CD4-positive, alpha-beta memory T cell (primary cell): ENCODE results near the gene FBXL17. TPM values are rescaled to one million over a fixed set of nuclear protein-coding genes. Genes with fewer than 3 reads are reported as not detected.

Experiments
- CTCF ChIA-PET: fragments of 350-600 bp; sonication (Branson Sonifier 250); formaldehyde crosslinking; loops from one replicate; lab custom pipeline; 2021; ENCODE audit warnings: inconsistent platforms; ENCODE audit not compliant: partially characterized antibody; lab: Charles Lee
- POLR2A ChIA-PET: fragments of 350-600 bp; sonication (Branson Sonifier 250); formaldehyde crosslinking; loops from one replicate; lab custom pipeline; 2021; ENCODE audit not compliant: partially characterized antibody; lab: Charles Lee
- DNase-seq, 5 donors: peaks; one replicate each; pipeline versions ENCODE4 v3.0.0 to v3.0.0-alpha.2; 2020 to 2022; ENCODE audit warnings: mixed read lengths in 1 of 5
- H3K27ac ChIP-seq: one replicate; pipeline ENCODE4 v1.7.0; 2013; ENCODE audit warnings: low read depth, low read length
- H3K27me3 ChIP-seq: 2 replicates; pipeline ENCODE4 v1.7.0; 2013; ENCODE audit warnings: mild to moderate bottlenecking, low read length, moderate library complexity; ENCODE audit not compliant: insufficient read depth
- H3K36me3 ChIP-seq: 2 replicates; pipeline ENCODE4 v1.7.0; 2013; ENCODE audit warnings: mild to moderate bottlenecking, low read length, moderate library complexity; ENCODE audit not compliant: insufficient read depth
- H3K4me1 ChIP-seq: 2 replicates; pipeline ENCODE4 v1.7.0; 2013; ENCODE audit warnings: mild to moderate bottlenecking, low read length, moderate library complexity; ENCODE audit not compliant: insufficient read depth
- H3K4me3 ChIP-seq, 2 donors: one replicate each; pipeline ENCODE4 v1.7.0; 2013; ENCODE audit warnings: low read length in 2 of 2, mild to moderate bottlenecking in 1 of 2
- H3K9me3 ChIP-seq, 2 donors: one replicate each; pipeline ENCODE4 v1.7.0; 2013; ENCODE audit warnings: low read length in 2 of 2, control low read depth in 1 of 2; ENCODE audit not compliant: control insufficient read depth in 1 of 2
- H3K27ac Mint-ChIP-seq, 7 donors: one replicate each; pipeline ENCODE4 v1.8.0; 2020 to 2021; ENCODE audit warnings: mixed read lengths in 7 of 7, mild to moderate bottlenecking in 6 of 7, inconsistent platforms in 3 of 7, moderate library complexity in 3 of 7
- H3K27me3 Mint-ChIP-seq, 2 donors: one replicate each; pipeline ENCODE4 v1.8.0; 2020 to 2021; ENCODE audit warnings: mixed read lengths in 2 of 2
- H3K36me3 Mint-ChIP-seq, 2 donors: one replicate each; pipeline ENCODE4 v1.8.0; 2020 to 2021; ENCODE audit warnings: mixed read lengths in 2 of 2, inconsistent platforms in 1 of 2, mild to moderate bottlenecking in 1 of 2
- H3K4me1 Mint-ChIP-seq, 4 donors: one replicate each; pipeline ENCODE4 v1.8.0; 2020 to 2021; ENCODE audit warnings: mixed read lengths in 4 of 4, mild to moderate bottlenecking in 1 of 4
- H3K4me3 Mint-ChIP-seq, 8 donors: one replicate each; pipeline ENCODE4 v1.8.0; 2020 to 2021; ENCODE audit warnings: mixed read lengths in 8 of 8, mild to moderate bottlenecking in 7 of 8, moderate library complexity in 6 of 8, inconsistent platforms in 3 of 8
- H3K9me3 Mint-ChIP-seq, 8 donors: one replicate each; pipeline ENCODE4 v1.8.0; 2020 to 2021; ENCODE audit warnings: mixed read lengths in 8 of 8, mild to moderate bottlenecking in 5 of 8, inconsistent platforms in 3 of 8, moderate library complexity in 1 of 8
- intact Hi-C: fragments of 100-400 bp; cut with micrococcal nuclease; formaldehyde crosslinking; loops from one replicate; pipeline ENCODE4 v1.15.1; 2023
- polyA plus RNA-seq, 2 donors: library from polyadenylated mRNA; unstranded; fragments of 300-500 nt; fragmentation: Illumina TruSeq; gene quantifications; one replicate each; pipeline ENCODE4 v1.2.3, GENCODE V29; 2021
- total RNA-seq, 2 experiments: library from RNA; stranded (reverse); gene quantifications; one replicate each; pipeline ENCODE4 v1.2.3, GENCODE V29; 2021

FBXL17 gene
- total and polyA plus RNA-seq, 4 experiments from 2014 or later = 7.1 to 27.5 (median 16.8) TPM

GRCh38 chr5:107919969-107920368 is 461.9 kb downstream of the FBXL17 start:
- intact Hi-C loops = no loop called here

GRCh38 chr5:107919361-107919760 is 462.5 kb downstream of the FBXL17 start:
- intact Hi-C loops = no loop called here
- Histone ChIP-seq H3K27ac (no peak overlapping the region), H3K4me1 (no peaks in the 10 kb centered on the region), H3K36me3 (no peaks in the 10 kb centered on the region), H3K9me3 (no peaks in the 10 kb centered on the region), H3K27me3 (no peaks in the 10 kb centered on the region), H3K4me3 (no peak overlapping the region)
- Mint-ChIP-seq H3K4me3 (no peak overlapping the region), H3K4me1 (peaks cover 0 to 5% (median 4%) of the 10 kb centered on the region in 4 donors), H3K9me3 (peaks cover 0 to 1% (median 0%) of the 10 kb centered on the region in 8 donors), H3K36me3 (peaks cover 4 to 10% of the 10 kb centered on the region in 2 donors), H3K27me3 (no peaks in the 10 kb centered on the region), H3K27ac (no peak overlapping the region)
- DNase-seq = no peak
- CTCF ChIA-PET = no interaction called here
- POLR2A ChIA-PET = no interaction called here

More at GRCh38 chr5:107919969-107920368, 461.9 kb downstream of the FBXL17 start:
- peaks cover 4 to 10% of the 10 kb centered on the region in 2 donors for H3K36me3 Mint-ChIP-seq
- Histone ChIP-seq H3K27ac (no peak overlapping the region), H3K9me3 (no peaks in the 10 kb centered on the region), H3K36me3 (no peaks in the 10 kb centered on the region), H3K4me1 (no peaks in the 10 kb centered on the region), H3K27me3 (no peaks in the 10 kb centered on the region), H3K4me3 (no peak overlapping the region)
- DNase-seq = no peak
- POLR2A ChIA-PET = no interaction called here
- H3K9me3 Mint-ChIP-seq = peaks cover 0 to 1% (median 0%) of the 10 kb centered on the region in 8 donors
- no peak overlapping the region for H3K4me3 Mint-ChIP-seq
- H3K27me3 Mint-ChIP-seq = no peaks in the 10 kb centered on the region
- no peak overlapping the region for H3K27ac Mint-ChIP-seq
- H3K4me1 Mint-ChIP-seq = peaks cover 0 to 5% (median 4%) of the 10 kb centered on the region in 4 donors
- CTCF ChIA-PET = no interaction called here

- ChIA-PET POLR2A (no interaction called here), CTCF (no interaction called here)
- peaks cover 2 to 7% (median 4%) of the 10 kb centered on the region in 4 donors for H3K4me1 Mint-ChIP-seq
- intact Hi-C loops = no loop called here
- Histone ChIP-seq H3K9me3 (no peaks in the 10 kb centered on the region), H3K27ac (no peak overlapping the region), H3K4me3 (no peak overlapping the region), H3K4me1 (no peaks in the 10 kb centered on the region), H3K27me3 (no peaks in the 10 kb centered on the region), H3K36me3 (no peaks in the 10 kb centered on the region)
- DNase-seq = no peak
- peaks cover 4 to 13% of the 10 kb centered on the region in 2 donors for H3K36me3 Mint-ChIP-seq
- no peak overlapping the region for H3K4me3 Mint-ChIP-seq
- no peaks in the 10 kb centered on the region for H3K27me3 Mint-ChIP-seq
- H3K27ac Mint-ChIP-seq = no peak overlapping the region
- H3K9me3 Mint-ChIP-seq = peaks cover 0 to 1% (median 0%) of the 10 kb centered on the region in 8 donors
These were observed 463.9 kb downstream of the FBXL17 start for GRCh38 chr5:107917983-107918382.

GRCh38 chr5:107916731-107917725 is 464.9 kb downstream of the FBXL17 start:
- H3K9me3 ChIP-seq = no peaks in the 10 kb centered on the region
- Mint-ChIP-seq H3K27ac (no peak overlapping the region), H3K36me3 (peaks cover 4 to 14% of the 10 kb centered on the region in 2 donors)

GRCh38 chr5:107915176-107915812 is 466.6 kb downstream of the FBXL17 start:
- Histone ChIP-seq H3K4me1 (no peaks in the 10 kb centered on the region), H3K4me3 (no peak overlapping the region), H3K9me3 (no peaks in the 10 kb centered on the region), H3K36me3 (no peaks in the 10 kb centered on the region), H3K27me3 (no peaks in the 10 kb centered on the region), H3K27ac (no peak overlapping the region)
- intact Hi-C loops = no loop called here
- Mint-ChIP-seq H3K27me3 (no peaks in the 10 kb centered on the region), H3K27ac (no peak overlapping the region), H3K4me1 (peaks cover 0 to 5% (median 2%) of the 10 kb centered on the region in 4 donors), H3K36me3 (peaks cover under 1 to 10% of the 10 kb centered on the region in 2 donors), H3K9me3 (no peaks in the 10 kb centered on the region), H3K4me3 (no peak overlapping the region)
- ChIA-PET POLR2A (no interaction called here), CTCF (no interaction called here)
- no peak for DNase-seq

More at GRCh38 chr5:107916731-107917725, 464.9 kb downstream of the FBXL17 start:
- DNase-seq = no peak
- Mint-ChIP-seq H3K4me3 (no peak overlapping the region), H3K27me3 (no peaks in the 10 kb centered on the region), H3K9me3 (peaks cover 0 to 1% (median 0%) of the 10 kb centered on the region in 8 donors), H3K4me1 (peaks cover 2 to 7% (median 4%) of the 10 kb centered on the region in 4 donors)
- Histone ChIP-seq H3K4me1 (no peaks in the 10 kb centered on the region), H3K4me3 (no peak overlapping the region), H3K27me3 (no peaks in the 10 kb centered on the region), H3K36me3 (no peaks in the 10 kb centered on the region), H3K27ac (no peak overlapping the region)
- POLR2A ChIA-PET = no interaction called here
- intact Hi-C loops = no loop called here
- CTCF ChIA-PET = no interaction called here

- Mint-ChIP-seq H3K27ac (no peak overlapping the region), H3K9me3 (peaks cover 0 to 5% (median 3%) of the 10 kb centered on the region in 8 donors), H3K4me1 (peaks cover 0 to 2% (median under 1%) of the 10 kb centered on the region in 4 donors), H3K27me3 (no peaks in the 10 kb centered on the region), H3K36me3 (peaks cover 9 to 16% of the 10 kb centered on the region in 2 donors), H3K4me3 (no peak overlapping the region)
- CTCF ChIA-PET = no interaction called here
- POLR2A ChIA-PET = interaction anchor here (0.5 kb wide), 1 partner anchor 389 kb away, joined by 3 read pairs; no protein-coding TSS in a partner anchor
- no peak for DNase-seq
- Histone ChIP-seq H3K36me3 (no peaks in the 10 kb centered on the region), H3K4me1 (no peaks in the 10 kb centered on the region), H3K27me3 (no peaks in the 10 kb centered on the region), H3K4me3 (no peak overlapping the region), H3K27ac (no peak overlapping the region), H3K9me3 (no peaks in the 10 kb centered on the region)
- intact Hi-C loops = no loop called here
These were observed 468.4 kb downstream of the FBXL17 start for GRCh38 chr5:107913494-107913893.

GRCh38 chr5:107900721-107901120 is 481.2 kb downstream of the FBXL17 start:
- no peaks in the 10 kb centered on the region for H3K27me3 Mint-ChIP-seq
- Histone ChIP-seq H3K4me3 (no peak overlapping the region), H3K27ac (no peak overlapping the region), H3K36me3 (no peaks in the 10 kb centered on the region), H3K27me3 (no peaks in the 10 kb centered on the region), H3K4me1 (no peaks in the 10 kb centered on the region), H3K9me3 (no peaks in the 10 kb centered on the region)
- no peak overlapping the region for H3K4me3 Mint-ChIP-seq
- DNase-seq = no peak
- POLR2A ChIA-PET = no interaction called here
- H3K36me3 Mint-ChIP-seq = peaks cover 3 to 18% of the 10 kb centered on the region in 2 donors
- CTCF ChIA-PET = no interaction called here
- H3K27ac Mint-ChIP-seq = no peak overlapping the region
- intact Hi-C loops = no loop called here
- H3K9me3 Mint-ChIP-seq = peaks cover 0 to 5% (median 3%) of the 10 kb centered on the region in 8 donors
- H3K4me1 Mint-ChIP-seq = peaks cover 0 to 2% (median under 1%) of the 10 kb centered on the region in 4 donors
